Calu3 (cell line): ENCODE measurements around the gene TM4SF20. TPM values are rescaled to one million over a fixed set of nuclear protein-coding genes. Genes with fewer than 3 reads are reported as not detected.

Source experiments
- BruUV-seq: library from RNA; stranded (reverse); fragments of 400-500 nt; replicated peaks from 2 replicates; lab custom pipeline; 2021; lab: Mats Ljungman, UMichigan
- CTCF ChIA-PET: fragments of 300-600 bp; sonication (Branson Sonifier 250); formaldehyde crosslinking; loops from one replicate; lab custom pipeline; 2022; ENCODE audit warnings: antibody characterized with exemption; lab: Charles Lee
- DNase-seq: peaks from one replicate; pipeline ENCODE4 v3.0.0; 2022
- H3K27ac Mint-ChIP-seq: one replicate; pipeline ENCODE4 v1.8.0; 2022; ENCODE audit warnings: mixed read lengths; ENCODE audit not compliant: unreplicated experiment
- H3K27me3 Mint-ChIP-seq: one replicate; pipeline ENCODE4 v1.8.0; 2022; ENCODE audit warnings: mixed read lengths; ENCODE audit not compliant: unreplicated experiment
- H3K36me3 Mint-ChIP-seq: one replicate; pipeline ENCODE4 v1.8.0; 2022; ENCODE audit warnings: mild to moderate bottlenecking, moderate library complexity, mixed read lengths; ENCODE audit not compliant: insufficient read depth, unreplicated experiment
- H3K4me1 Mint-ChIP-seq: one replicate; pipeline ENCODE4 v1.8.0; 2022; ENCODE audit warnings: mild to moderate bottlenecking, low read depth, mixed read lengths; ENCODE audit not compliant: unreplicated experiment
- H3K4me3 Mint-ChIP-seq: one replicate; pipeline ENCODE4 v1.8.0; 2022; ENCODE audit warnings: mild to moderate bottlenecking, low read depth, moderate library complexity, mixed read lengths; ENCODE audit not compliant: unreplicated experiment
- H3K9me3 Mint-ChIP-seq: one replicate; pipeline ENCODE4 v1.8.0; 2022; ENCODE audit warnings: low read depth, mixed read lengths; ENCODE audit not compliant: unreplicated experiment
- intact Hi-C: fragments of 100-400 bp; cut with micrococcal nuclease; formaldehyde crosslinking; loops from one replicate; pipeline ENCODE4 v1.10.0; 2022; ENCODE audit not compliant: unreplicated experiment
- total RNA-seq: library from RNA; stranded (reverse); gene quantifications from 2 replicates; pipeline ENCODE4 v1.2.3, GENCODE V29; 2022
- TF ChIP-seq, protein P1 (sequence below): fragments of 200-600 bp; IDR thresholded peaks from one replicate; pipeline ENCODE4 v1.8.0; 2022; ENCODE audit warnings: antibody characterized with exemption; ENCODE audit not compliant: unreplicated experiment

TM4SF20 gene
- total RNA-seq, 1 experiment from 2014 or later: not detected

DNA sequence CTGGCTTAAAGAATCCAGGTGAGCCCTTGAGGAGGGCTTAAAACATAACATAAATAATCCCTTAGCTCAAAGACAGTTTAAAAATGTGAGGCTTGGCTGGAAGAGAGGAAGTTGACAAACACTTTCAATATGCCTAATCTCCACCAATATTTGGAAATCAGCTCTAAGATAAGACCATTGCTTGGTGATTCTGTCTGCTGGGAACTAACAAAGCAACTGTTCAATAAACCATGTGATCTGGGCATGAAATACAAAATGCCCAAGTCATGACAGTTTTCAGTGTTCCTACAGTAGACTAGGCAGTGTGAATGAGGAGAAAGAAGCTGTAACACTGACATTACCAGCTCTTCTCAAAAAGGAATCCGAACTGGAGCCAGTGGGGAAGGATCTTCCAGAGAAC, 43.4 kb downstream of the TM4SF20 start:
- peaks cover 26% of the 10 kb centered on the region for H3K36me3 Mint-ChIP-seq
- H3K9me3 Mint-ChIP-seq: no peaks in the 10 kb centered on the region
- H3K4me1 Mint-ChIP-seq: peaks cover 13% of the 10 kb centered on the region
- no peaks in the 10 kb centered on the region for H3K27me3 Mint-ChIP-seq
- H3K27ac Mint-ChIP-seq: no peak overlapping the region
- no TSS peak for BruUV-seq
- no peak for DNase-seq
- TF ChIP-seq, protein P1, sequence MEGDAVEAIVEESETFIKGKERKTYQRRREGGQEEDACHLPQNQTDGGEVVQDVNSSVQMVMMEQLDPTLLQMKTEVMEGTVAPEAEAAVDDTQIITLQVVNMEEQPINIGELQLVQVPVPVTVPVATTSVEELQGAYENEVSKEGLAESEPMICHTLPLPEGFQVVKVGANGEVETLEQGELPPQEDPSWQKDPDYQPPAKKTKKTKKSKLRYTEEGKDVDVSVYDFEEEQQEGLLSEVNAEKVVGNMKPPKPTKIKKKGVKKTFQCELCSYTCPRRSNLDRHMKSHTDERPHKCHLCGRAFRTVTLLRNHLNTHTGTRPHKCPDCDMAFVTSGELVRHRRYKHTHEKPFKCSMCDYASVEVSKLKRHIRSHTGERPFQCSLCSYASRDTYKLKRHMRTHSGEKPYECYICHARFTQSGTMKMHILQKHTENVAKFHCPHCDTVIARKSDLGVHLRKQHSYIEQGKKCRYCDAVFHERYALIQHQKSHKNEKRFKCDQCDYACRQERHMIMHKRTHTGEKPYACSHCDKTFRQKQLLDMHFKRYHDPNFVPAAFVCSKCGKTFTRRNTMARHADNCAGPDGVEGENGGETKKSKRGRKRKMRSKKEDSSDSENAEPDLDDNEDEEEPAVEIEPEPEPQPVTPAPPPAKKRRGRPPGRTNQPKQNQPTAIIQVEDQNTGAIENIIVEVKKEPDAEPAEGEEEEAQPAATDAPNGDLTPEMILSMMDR: no peak
- CTCF ChIA-PET: interaction anchor here (0.5 kb wide), 1 partner anchor 379 kb away, joined by 5 read pairs; no protein-coding TSS in a partner anchor
- intact Hi-C loops: no loop called here
- H3K4me3 Mint-ChIP-seq: no peak overlapping the region

DNA sequence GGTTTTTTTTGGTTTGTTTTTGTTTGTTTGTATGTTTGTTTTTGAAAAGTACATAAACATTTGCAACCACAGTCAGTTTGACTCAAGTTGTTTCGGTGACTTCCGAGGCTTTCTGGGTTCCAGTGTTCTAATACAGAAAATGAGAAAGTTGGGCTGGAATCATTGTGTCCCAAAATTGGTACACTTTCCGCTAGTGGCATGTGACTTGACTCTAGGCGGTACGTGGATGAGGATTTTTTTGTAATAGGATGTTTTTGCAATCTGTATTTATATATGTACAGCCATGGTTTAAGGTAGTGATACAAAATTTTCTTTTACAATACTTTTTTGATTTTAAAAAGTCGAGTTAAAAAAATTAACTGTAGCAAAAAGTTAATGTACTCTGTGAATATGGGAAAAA, 52.3 kb downstream of the TM4SF20 start:
- no TSS peak for BruUV-seq
- H3K9me3 Mint-ChIP-seq: peaks cover 10% of the 10 kb centered on the region
- H3K36me3 Mint-ChIP-seq: peaks cover 29% of the 10 kb centered on the region
- peak overlapping the region; percentile 96 for H3K4me3 Mint-ChIP-seq
- CTCF ChIA-PET: no interaction called here
- H3K27ac Mint-ChIP-seq: peak overlapping the region; percentile 91
- H3K4me1 Mint-ChIP-seq: peaks cover 25% of the 10 kb centered on the region
- no peak for DNase-seq
- no peaks in the 10 kb centered on the region for H3K27me3 Mint-ChIP-seq
- TF ChIP-seq, protein P1: no peak
- intact Hi-C loops: no loop called here

DNA sequence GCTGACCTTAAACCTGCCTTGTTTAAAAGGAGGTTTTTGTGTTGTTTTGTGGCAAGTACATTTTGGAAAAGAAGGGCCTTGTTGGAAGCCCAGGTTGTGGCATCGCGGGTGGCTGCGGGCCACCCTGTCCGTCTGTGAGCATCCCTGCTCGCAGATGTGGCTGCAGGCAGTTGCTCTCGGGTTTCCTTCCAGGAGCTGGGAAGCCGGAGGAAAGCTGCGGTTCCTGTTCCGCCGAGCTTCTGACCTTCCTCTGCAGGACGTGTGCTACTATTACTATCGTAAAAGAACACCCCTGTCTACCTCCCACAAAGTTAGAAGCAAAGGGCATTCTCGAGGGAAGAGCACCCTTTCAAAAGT, 53.3 kb downstream of the TM4SF20 start:
- intact Hi-C loops: no loop called here
- peak overlapping the region; percentile 96 for H3K4me3 Mint-ChIP-seq

DNA sequence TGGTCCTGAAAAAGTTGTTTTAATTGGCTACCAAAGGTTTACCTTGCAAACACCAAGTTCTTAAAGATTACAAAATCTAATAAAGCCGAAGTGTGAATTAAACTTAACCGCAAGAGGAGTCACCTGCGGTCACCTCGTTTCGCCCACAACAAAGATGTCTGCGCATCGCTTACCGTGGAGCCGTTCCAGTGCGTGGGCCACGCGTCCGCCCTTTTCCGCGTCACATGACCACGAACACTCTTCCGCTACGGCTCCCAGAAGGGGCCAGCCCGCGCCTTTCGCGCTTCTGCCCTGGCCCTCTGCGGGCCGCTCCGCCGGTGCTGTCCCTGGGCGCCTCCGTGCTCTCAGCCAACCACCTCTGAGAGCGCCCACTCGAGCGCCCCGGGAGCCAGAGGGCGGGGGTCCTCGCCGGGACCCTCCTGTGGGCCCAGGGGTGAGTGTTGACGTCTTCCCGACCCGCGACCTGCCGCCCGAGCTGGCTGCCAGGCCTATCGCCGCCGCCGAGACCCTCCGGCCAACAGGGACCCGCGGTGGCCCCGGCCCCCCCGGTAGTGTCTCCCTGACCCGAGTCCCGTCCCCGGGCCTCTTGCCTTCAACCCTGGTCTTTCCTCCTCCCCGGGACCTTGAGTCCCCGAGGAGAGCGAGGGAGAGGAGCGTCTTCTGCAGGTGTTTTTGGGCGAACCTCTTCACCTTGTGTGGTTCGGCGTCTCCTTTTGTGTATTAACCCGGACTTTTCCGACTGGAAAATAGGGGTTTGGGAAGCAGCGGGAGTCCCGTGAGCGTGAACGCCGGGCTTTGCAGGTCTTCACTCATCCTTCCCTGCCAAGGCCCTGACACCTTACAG, 53.9 kb downstream of the TM4SF20 start, which contains the start of gene MFF:
Gene MFF (plus strand): TSS at position 257 of the 844 bp plus-strand sequence. CDS start 5,415 bp downstream, outside the sequence.
- CTCF ChIA-PET: interaction anchor here (0.7 to 1.6 kb wide), 3 partner anchors 80 to 182 kb away, joined by 3 to 5 read pairs (median 3); no protein-coding TSS in a partner anchor
- H3K36me3 Mint-ChIP-seq: peaks cover 29% of the 10 kb centered on the region
- BruUV-seq: no TSS peak

More for the DNA sequence above, 53.3 kb downstream of the TM4SF20 start:
- no TSS peak for BruUV-seq
- DNase-seq: peak; percentile 45
- Mint-ChIP-seq H3K27me3 (no peaks in the 10 kb centered on the region), H3K9me3 (peaks cover 10% of the 10 kb centered on the region), H3K4me1 (peaks cover 25% of the 10 kb centered on the region), H3K36me3 (peaks cover 29% of the 10 kb centered on the region), H3K27ac (peak overlapping the region; percentile 91)
- CTCF ChIA-PET: interaction anchor here (0.7 to 1.6 kb wide), 3 partner anchors 79 to 183 kb away, joined by 3 to 5 read pairs (median 3); no protein-coding TSS in a partner anchor
- TF ChIP-seq, protein P1: no peak

More for the DNA sequence above, 53.9 kb downstream of the TM4SF20 start, which contains the start of gene MFF:
- intact Hi-C loops: no loop called here
- H3K9me3 Mint-ChIP-seq: peaks cover 10% of the 10 kb centered on the region
- peak within 1 kb of the TSS; percentile 96 for H3K4me3 Mint-ChIP-seq
- peaks cover 25% of the 10 kb centered on the region for H3K4me1 Mint-ChIP-seq
- TF ChIP-seq, protein P1: no peak
- peak; percentile 92 for DNase-seq
- no peaks in the 10 kb centered on the region for H3K27me3 Mint-ChIP-seq
- H3K27ac Mint-ChIP-seq: peak within 1 kb of the TSS; percentile 91
